SJCRH30 (cell line): Measurements from ENCODE around the gene IRX3. TPM values are rescaled to one million over a fixed set of nuclear protein-coding genes. Genes with fewer than 3 reads are reported as not detected.
A peak's percentile ranks its signal among the peaks of the same experiment; 100 is the strongest.

Source experiments
- DNase-seq, 2 experiments: peaks; one replicate each; pipeline ENCODE4 v3.0.0-alpha.2; 2015 to 2020
- H3K27ac ChIP-seq: fragments of 250-450 bp; sonication (Bioruptor Pico); 2 replicates; pipeline ENCODE4 v1.5.1; 2020; ENCODE audit warnings: mild to moderate bottlenecking, moderate library complexity
- H3K27me3 ChIP-seq: fragments of 250-450 bp; sonication (Bioruptor Pico); 2 replicates; pipeline ENCODE4 v1.5.1; 2020; ENCODE audit warnings: mild to moderate bottlenecking, moderate library complexity
- H3K36me3 ChIP-seq: fragments of 250-450 bp; sonication (Bioruptor Pico); 2 replicates; pipeline ENCODE4 v1.5.1; 2020; ENCODE audit warnings: mild to moderate bottlenecking, moderate library complexity
- H3K4me1 ChIP-seq: fragments of 250-450 bp; sonication (Bioruptor Pico); 2 replicates; pipeline ENCODE4 v1.5.1; 2020; ENCODE audit warnings: mild to moderate bottlenecking, moderate library complexity
- H3K4me3 ChIP-seq: fragments of 250-450 bp; sonication (Bioruptor Pico); 2 replicates; pipeline ENCODE4 v1.5.1; 2020; ENCODE audit warnings: mild to moderate bottlenecking, moderate library complexity
- H3K9me3 ChIP-seq: fragments of 250-450 bp; sonication (Bioruptor Pico); replicated peaks from 2 replicates; pipeline ENCODE4 v1.5.1; 2020; ENCODE audit warnings: mild to moderate bottlenecking, moderate library complexity
- total RNA-seq: library from RNA; depleted of rRNA; stranded (reverse); fragments of >200 nt; shearing (Covaris generic); gene quantifications from 2 replicates; pipeline ENCODE4 v1.2.3, GENCODE V29; 2014

The IRX3 gene
- total RNA-seq, 1 experiment from 2014 or later = 18.2 TPM

- Histone ChIP-seq H3K36me3 (peaks cover 13% of the 10 kb centered on the region), H3K4me3 (peak overlapping the region; percentile 65), H3K9me3 (no peaks in the 10 kb centered on the region), H3K27me3 (no peaks in the 10 kb centered on the region), H3K4me1 (no peaks in the 10 kb centered on the region), H3K27ac (peak overlapping the region; percentile 91)
- DNase-seq = no peak
Observed at GRCh38 chr16:54287131-54288029, 793 bp upstream of the IRX3 start.

- no peaks in the 10 kb centered on the region for H3K4me1 ChIP-seq
- no peaks in the 10 kb centered on the region for H3K9me3 ChIP-seq
- no peak for DNase-seq
- no peaks in the 10 kb centered on the region for H3K27me3 ChIP-seq
- H3K4me3 ChIP-seq = peak overlapping the region; percentile 65
- peaks cover 13% of the 10 kb centered on the region for H3K36me3 ChIP-seq
- H3K27ac ChIP-seq = peak overlapping the region; percentile 70
Observed at GRCh38 chr16:54286090-54286365, 559 bp downstream of the IRX3 start.

- H3K4me3 ChIP-seq = peak overlapping the region; percentile 65
- H3K4me1 ChIP-seq = no peaks in the 10 kb centered on the region
- no peaks in the 10 kb centered on the region for H3K9me3 ChIP-seq
- H3K27ac ChIP-seq = peak overlapping the region; percentile 56
- H3K27me3 ChIP-seq = no peaks in the 10 kb centered on the region
- peak; percentile 39 to 46 for DNase-seq
- peaks cover 13% of the 10 kb centered on the region for H3K36me3 ChIP-seq
Observed at GRCh38 chr16:54285414-54286089, 1.0 kb downstream of the IRX3 start.

- peak overlapping the region; percentile 56 for H3K27ac ChIP-seq
- H3K36me3 ChIP-seq = peaks cover 13% of the 10 kb centered on the region
- H3K4me1 ChIP-seq = no peaks in the 10 kb centered on the region
- no peak for DNase-seq
- peak overlapping the region; percentile 65 for H3K4me3 ChIP-seq
- H3K9me3 ChIP-seq = no peaks in the 10 kb centered on the region
- H3K27me3 ChIP-seq = no peaks in the 10 kb centered on the region
Observed at GRCh38 chr16:54284931-54285413, 1.6 kb downstream of the IRX3 start.

- H3K27me3 ChIP-seq = no peaks in the 10 kb centered on the region
- H3K4me3 ChIP-seq = no peak overlapping the region
- no peaks in the 10 kb centered on the region for H3K4me1 ChIP-seq
- H3K36me3 ChIP-seq = peaks cover 13% of the 10 kb centered on the region
- no peak for DNase-seq
- H3K27ac ChIP-seq = no peak overlapping the region
- no peaks in the 10 kb centered on the region for H3K9me3 ChIP-seq
Observed at GRCh38 chr16:54284319-54284930, 2.2 kb downstream of the IRX3 start.

- Histone ChIP-seq H3K27ac (no peak overlapping the region), H3K4me3 (no peak overlapping the region), H3K4me1 (no peaks in the 10 kb centered on the region), H3K9me3 (no peaks in the 10 kb centered on the region), H3K36me3 (peaks cover 13% of the 10 kb centered on the region), H3K27me3 (no peaks in the 10 kb centered on the region)
- DNase-seq = no peak
Observed at GRCh38 chr16:54283725-54284318, 2.8 kb downstream of the IRX3 start.

- H3K4me3 ChIP-seq = no peak overlapping the region
- no peak for DNase-seq
- no peaks in the 10 kb centered on the region for H3K27me3 ChIP-seq
- H3K36me3 ChIP-seq = peaks cover 13% of the 10 kb centered on the region
- no peaks in the 10 kb centered on the region for H3K4me1 ChIP-seq
- H3K9me3 ChIP-seq = no peaks in the 10 kb centered on the region
- H3K27ac ChIP-seq = no peak overlapping the region
Observed at GRCh38 chr16:54282928-54283724, 3.5 kb downstream of the IRX3 start.

GRCh38 chr16:54282202-54282927, 4.2 kb downstream of the IRX3 start:
- no peak for DNase-seq

GRCh38 chr16:54281535-54282201, 4.9 kb downstream of the IRX3 start:
- peaks cover 13% of the 10 kb centered on the region for H3K36me3 ChIP-seq
- H3K27me3 ChIP-seq = no peaks in the 10 kb centered on the region
- no peak overlapping the region for H3K4me3 ChIP-seq
- H3K9me3 ChIP-seq = no peaks in the 10 kb centered on the region
- no peak for DNase-seq
- no peaks in the 10 kb centered on the region for H3K4me1 ChIP-seq
- H3K27ac ChIP-seq = no peak overlapping the region

More at GRCh38 chr16:54282202-54282927, 4.2 kb downstream of the IRX3 start:
- no peak overlapping the region for H3K27ac ChIP-seq
- H3K27me3 ChIP-seq = no peaks in the 10 kb centered on the region
- no peaks in the 10 kb centered on the region for H3K4me1 ChIP-seq
- H3K36me3 ChIP-seq = peaks cover 13% of the 10 kb centered on the region
- H3K9me3 ChIP-seq = no peaks in the 10 kb centered on the region
- H3K4me3 ChIP-seq = no peak overlapping the region

GRCh38 chr16:54280751-54281150, 5.8 kb downstream of the IRX3 start:
- H3K4me3 ChIP-seq = no peak overlapping the region
- no peak for DNase-seq
- no peaks in the 10 kb centered on the region for H3K9me3 ChIP-seq
- no peaks in the 10 kb centered on the region for H3K4me1 ChIP-seq
- no peaks in the 10 kb centered on the region for H3K27me3 ChIP-seq
- H3K36me3 ChIP-seq = peaks cover 13% of the 10 kb centered on the region
- H3K27ac ChIP-seq = no peak overlapping the region

GRCh38 chr16:54277845-54278703, 8.5 kb downstream of the IRX3 start:
- H3K36me3 ChIP-seq = peaks cover 6% of the 10 kb centered on the region
- no peaks in the 10 kb centered on the region for H3K27me3 ChIP-seq
- no peaks in the 10 kb centered on the region for H3K4me1 ChIP-seq
- H3K9me3 ChIP-seq = no peaks in the 10 kb centered on the region
- no peak overlapping the region for H3K4me3 ChIP-seq
- H3K27ac ChIP-seq = no peak overlapping the region
- no peak for DNase-seq

GRCh38 chr16:54275956-54276355, 10.6 kb downstream of the IRX3 start:
- Histone ChIP-seq H3K9me3 (no peaks in the 10 kb centered on the region), H3K27me3 (no peaks in the 10 kb centered on the region), H3K4me1 (no peaks in the 10 kb centered on the region), H3K4me3 (no peak overlapping the region), H3K27ac (no peak overlapping the region), H3K36me3 (no peaks in the 10 kb centered on the region)
- DNase-seq = no peak
